Measurements from ENCODE around the gene SCO2. TPM values are rescaled to one million over a fixed set of nuclear protein-coding genes. Genes with fewer than 3 reads are reported as not detected.

The SCO2 gene, protein sequence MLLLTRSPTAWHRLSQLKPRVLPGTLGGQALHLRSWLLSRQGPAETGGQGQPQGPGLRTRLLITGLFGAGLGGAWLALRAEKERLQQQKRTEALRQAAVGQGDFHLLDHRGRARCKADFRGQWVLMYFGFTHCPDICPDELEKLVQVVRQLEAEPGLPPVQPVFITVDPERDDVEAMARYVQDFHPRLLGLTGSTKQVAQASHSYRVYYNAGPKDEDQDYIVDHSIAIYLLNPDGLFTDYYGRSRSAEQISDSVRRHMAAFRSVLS
- total RNA-seq: 3.7 and 13.6 TPM in 2 replicates

DNA sequence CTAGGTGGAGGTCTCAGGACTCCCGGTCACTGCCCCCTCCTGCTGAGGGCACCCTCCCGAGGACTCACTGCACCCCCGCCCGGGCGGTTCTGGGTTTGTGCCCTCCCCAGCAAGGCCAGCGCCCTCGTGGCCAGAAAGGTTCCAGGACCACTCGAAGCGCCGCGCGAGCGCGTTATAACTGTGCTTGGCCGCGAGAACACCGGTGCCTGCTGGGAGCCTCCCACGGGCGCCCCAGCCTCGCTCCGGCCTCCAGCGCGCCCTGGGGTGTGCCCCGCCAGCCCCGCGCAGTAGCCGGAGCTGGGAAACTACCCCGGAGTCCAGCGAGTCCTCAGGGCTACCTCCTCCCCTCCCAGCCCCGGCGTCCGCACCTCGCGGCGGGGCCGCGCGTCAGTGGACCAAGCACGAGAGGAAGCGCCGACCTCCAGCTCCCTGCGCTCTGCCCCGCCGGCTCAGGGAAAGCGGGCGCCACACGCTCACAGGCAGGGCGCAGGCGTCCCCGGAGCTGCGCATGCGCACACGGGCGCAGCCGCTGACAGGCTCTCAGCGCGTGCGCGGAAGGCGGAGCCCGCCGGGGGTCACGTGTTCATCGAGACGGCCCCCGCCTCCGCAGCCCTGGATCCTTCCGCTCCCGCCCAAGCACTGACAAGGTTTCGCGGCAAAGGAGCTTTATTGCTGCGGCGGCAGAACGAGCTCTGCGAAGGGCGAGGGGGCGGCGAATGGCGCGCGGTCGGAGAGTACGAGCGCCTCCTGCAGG is at the start of gene SCO2:
SCO2 (minus strand) TSS at position 495 of the 754 bp plus-strand sequence. CDS start 1,187 bp downstream, outside the sequence.

DNA sequence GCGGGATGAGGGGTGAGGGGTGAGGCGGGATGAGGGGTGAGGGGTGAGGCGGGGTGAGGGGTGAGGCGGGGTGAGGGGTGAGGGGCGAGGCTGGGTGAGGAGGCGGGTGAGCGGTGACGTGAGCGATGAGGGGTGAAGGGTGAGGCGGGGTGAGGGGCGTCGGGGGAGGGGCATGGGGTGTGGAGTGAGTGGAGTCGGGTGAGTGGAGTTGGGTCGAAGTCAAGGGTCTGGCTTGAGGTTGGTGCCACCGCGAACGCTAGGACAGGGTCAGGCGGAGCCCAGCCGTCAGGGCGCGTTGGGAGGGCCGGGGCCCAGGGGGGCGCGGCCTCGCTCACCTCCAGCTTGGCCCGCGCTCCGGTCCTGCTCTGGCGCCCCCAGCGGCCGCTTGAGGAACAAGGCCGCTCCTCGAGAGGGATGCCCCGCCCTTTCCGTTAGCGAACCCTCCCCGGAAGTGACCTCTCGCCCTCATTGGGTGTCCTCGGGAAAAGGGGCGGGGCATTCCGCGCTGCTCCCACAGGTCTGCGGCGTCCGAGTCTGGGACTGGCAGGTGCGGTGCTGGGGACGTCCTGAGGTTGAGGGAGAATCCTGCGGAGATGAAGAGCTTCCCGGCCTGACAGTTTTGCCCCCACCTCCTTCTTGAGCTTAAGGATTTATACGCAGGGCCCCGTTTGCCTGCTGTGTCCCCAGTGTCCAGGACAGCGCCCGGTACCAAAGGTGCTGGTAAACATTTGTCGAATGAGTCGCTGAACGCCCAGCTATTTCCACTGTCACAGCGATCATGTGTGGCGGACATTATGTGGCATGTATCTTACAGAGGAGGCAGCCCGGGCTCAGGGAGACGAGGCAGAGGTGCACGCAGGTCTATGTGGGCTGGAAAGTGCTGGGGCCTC is 37.4 kb upstream of the SCO2 start, which contains the start of gene SYCE3:
SYCE3 (minus strand) TSS at position 397 of the 890 bp plus-strand sequence. CDS start 6,514 bp downstream, outside the sequence.

DNA sequence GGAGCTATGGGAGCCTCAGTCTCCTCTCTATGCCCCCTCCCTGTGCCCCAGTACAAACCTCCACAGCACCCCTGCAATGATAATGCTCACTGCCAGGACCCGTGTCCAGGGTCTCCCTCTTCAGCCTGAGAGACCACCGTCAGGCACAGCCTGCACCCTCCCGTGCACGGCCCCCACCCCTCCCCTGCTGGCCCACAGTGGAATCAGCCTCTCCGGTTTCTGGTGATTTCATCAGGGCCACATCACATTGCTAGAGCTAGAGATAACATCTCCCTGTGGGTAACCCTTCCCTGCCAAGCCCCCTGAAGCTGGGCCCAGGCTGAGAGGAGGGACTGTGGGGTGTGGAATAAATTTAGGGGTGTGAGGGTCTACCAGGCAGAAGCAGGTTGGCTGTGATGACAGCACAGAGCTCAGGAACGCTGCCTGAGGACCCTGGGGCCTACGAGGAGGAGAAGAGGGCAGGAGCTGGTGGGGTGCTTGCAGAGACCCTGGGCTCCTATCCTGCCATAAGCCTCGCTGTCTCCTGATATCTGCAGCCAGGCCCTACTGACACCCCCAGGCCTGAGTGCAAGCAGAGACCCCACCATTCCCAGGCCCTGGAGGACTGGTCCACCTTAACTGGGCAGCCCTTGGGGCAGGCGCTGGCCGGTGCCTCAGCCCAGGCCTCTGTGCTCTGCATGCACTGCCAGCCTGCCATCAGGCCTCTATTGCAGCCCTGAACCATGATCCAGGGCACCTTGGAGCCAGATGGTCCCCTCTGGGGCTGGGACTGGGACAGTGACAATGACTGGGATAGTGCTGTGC is 20.3 kb upstream of the SCO2 start, which contains the start of gene KLHDC7B:
KLHDC7B (plus strand) TSS at position 378 of the 804 bp plus-strand sequence; CDS start at position 723, 345 bp downstream.

DNA sequence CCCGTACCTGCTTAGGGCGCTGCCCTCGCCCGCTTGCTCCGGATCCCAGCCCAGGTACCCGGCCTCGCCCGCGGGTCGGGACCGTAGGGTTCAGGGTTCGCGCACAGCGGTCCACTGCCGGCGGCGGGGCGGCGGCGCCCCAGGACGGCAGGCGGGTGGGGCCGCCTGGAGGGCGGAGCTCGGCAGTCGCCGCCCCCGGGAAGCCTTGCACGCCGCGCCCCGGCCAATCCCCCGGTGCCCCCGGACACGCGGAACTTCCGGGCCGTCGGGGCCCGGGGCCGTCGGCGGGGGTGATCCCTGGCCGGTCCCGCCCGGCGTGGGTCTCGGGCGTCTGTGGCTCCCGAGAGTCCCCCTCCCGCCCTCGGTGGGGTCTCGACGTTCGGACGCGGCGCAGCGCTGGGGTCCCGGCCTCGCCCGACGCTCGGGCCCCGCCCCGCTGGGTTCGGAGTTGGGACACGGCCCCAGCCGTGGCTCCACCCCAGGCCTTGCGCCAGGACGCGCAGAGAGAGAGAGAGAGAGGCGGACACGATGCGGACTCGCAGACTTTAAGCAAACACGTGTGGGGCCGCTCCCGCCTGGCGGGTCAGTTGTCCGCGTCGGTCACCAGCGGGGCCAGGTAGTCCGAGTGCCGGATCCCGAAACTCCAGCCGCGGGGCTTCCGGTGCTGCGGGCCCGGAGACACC is 4.6 kb upstream of the SCO2 start, which contains the start of gene TYMP:
TYMP (minus strand) TSS at position 116 of the 683 bp plus-strand sequence. CDS start 303 bp downstream, outside the sequence.

DNA sequence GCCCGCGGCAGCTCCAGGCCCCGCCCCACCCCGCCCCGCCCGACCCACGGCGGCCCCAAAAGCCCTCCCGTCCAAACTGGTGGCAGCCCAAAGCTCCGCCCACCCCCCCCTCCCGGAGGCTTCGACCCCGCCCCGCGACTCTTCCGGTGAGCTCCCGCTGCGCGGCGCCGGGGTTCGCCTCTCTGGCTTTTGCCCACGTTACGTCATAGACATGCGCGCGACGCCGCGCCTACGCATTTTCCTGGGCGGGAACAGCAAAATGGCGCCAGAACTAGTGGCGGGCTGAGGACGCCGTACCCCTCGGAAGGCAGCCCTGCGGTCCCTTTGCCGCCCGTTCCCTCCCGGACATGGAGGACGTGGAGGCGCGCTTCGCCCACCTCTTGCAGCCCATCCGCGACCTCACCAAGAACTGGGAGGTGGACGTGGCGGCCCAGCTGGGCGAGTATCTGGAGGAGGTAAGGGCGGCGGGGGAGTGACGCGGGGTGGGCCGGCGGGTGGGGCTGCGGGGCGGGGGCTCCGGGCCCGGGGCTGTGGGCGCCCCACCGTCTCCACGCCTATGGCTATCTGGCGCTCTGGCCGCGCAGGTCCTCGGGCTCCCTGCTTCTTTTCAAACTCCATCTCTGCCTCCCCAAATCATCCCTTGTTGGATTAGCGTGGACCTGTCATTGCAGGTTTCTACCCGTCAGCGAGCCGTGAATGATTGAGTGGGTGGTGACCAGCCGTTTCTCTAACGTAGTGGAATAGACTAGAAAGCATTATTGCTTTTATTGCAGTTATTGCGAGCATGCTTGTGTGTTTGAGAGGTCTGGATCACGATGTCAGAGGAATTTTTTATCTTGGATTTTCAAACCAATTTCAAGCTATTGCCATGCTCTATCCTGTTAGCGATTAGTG is 17.2 kb downstream of the SCO2 start, which contains the start of gene NCAPH2:
NCAPH2 (plus strand) TSS at position 234 of the 894 bp plus-strand sequence; CDS start at position 348, 114 bp downstream.

DNA sequence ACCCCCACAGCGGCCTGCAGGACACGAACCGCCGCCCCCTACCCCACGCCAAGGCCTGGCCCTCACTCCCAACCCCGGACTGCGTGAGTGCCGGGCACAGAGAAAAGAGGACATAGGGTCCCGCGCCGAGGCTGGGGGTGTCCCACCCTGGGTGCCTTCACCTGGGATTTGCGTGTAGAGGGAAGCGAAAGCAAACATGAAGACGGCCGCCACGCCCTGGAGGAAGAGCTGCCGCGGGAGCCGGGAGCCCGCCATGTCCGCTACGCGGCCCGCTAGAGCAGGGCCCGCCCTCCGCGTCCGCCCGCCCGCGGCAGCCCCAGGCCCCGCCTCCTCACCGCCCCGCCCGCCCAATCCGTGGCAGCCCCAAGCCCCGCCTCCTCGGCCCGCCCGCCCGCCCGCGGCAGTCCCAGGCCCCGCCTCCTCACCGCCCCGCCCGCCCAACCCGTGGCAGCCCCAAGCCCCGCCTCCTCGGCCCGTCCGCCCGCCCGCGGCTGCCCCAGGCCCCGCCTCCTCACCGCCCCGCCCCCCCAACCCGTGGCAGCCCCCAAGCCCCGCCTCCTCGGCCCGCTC is 17.9 kb downstream of the SCO2 start, which contains the start of gene LMF2:
LMF2 (minus strand) TSS at position 282 of the 570 bp plus-strand sequence; CDS start at position 255, 27 bp downstream.

DNA sequence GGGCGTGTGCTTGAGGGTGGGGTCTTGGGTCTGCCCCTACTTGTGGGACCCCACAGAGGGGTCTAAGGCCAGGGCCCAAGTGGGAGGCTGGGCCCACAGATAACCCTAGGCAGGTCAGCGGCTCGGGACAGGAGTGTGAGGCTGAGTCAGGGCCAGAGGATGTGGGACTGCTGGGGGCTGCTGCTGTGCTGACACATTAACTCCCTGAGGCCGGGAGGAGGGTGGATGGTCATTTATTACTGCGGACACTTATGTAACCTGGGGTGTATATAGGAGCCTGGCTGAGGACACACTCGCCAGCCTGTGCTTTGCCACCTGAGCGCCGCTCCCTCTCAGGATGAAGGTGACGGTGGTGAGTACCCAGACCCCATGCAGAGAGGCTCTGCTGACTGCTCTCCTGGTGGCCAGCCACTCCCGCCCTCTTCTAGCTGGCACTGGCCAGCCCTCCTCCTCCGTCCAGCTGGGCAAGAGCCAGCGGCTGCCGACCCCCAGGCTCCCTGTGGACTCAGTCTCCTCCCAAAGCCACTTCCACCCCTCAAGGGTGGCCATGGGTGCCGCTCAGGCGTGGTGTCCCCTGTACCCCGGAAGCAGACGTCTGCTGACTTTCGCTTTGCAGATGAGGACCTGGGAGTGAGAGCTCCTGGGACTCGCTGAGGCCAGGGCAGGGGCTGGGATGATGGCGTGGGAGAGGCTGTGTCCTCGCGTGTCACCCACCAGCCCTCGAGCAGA is 38.7 kb downstream of the SCO2 start, which contains the start of gene MIOX:
MIOX (plus strand) TSS at position 299 of the 729 bp plus-strand sequence; CDS start at position 338, 39 bp downstream.

DNA sequence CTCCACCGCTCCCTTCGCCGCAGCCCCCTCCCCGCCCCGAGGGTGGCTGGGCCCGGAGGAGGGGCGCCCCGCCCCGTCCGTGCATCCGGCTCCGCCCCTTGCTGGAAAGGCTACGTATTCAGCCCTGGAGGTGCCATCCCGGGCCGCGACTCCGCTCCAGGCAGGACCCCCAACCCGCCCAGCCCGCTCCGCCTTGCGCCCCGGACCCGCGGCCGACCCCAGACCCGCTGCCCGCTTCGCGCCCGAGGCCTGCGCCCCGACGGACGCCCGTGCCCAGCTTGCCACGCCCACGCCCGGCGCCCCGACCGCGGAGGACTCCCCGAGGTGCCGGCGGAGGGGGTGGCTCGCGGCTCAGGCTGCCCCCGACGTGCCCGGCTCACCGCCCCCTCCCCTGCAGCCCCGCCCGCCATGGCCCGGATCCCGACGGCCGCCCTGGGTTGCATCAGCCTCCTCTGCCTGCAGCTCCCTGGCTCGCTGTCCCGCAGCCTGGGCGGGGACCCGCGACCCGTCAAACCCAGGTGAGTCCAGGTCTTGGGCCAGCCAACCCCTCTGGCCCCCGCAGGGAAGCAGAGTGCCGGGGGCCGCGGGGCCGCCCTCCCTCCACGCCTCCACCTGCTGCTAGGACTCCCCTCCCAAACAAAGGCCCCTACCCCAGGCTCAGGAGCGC is 43.8 kb downstream of the SCO2 start, which contains the start of gene ADM2:
ADM2 (plus strand) TSS at position 104 of the 667 bp plus-strand sequence; CDS start at position 409, 305 bp downstream.

DNA sequence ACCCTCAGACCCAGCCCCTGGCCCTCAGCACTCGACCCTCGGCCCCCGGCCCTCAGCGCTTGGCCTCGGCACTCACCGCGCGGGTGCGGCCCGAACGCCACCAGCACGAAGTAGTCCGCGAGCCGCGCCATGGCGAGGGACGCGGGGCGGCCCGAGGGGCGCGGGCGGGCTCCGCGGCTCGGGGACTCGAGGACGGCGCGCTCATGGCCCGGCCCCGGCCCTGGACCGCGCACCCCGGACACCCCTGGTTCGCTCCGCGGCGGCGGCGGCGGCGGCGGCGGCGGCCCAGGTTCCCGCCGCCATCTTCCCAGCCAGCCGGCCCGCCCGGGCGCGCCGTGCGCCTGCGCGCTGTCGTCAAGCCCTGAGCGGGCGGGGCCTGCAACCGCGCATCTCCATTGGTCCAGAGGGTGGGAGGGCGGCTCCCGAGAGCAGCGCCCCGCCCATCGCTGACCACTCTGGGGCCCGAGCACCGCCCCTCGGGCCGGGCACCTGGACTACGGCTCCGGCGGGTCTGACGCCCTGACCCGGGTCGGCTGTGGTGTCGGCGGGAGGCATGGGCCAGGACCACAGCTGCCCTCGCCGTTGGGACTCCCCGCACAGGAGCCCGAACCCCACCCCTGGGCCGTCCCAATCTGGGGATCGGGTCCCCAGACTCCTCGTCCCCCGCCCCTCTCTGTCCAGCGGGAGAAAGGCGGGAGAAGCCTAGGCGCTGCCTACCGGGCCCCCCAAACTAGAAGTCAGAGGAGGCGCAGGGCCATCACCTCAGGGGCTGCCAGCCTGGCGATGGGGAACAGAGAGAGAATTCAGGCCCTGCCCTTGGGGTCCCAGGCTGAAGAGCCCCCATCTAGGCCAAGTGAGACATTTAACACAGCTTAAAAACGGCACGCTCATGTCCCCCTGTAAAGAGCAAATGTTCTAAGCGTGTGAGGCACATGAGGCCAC is 50.4 kb downstream of the SCO2 start, which contains the start of gene SBF1:
SBF1 (minus strand) TSS at position 326 of the 942 bp plus-strand sequence; CDS start at position 131, 195 bp downstream.

Other genes starting within 250 kb of the SCO2 start
- 68.6 and 71.5 TPM in 2 replicates for gene PLXNB2, start 218.0 kb downstream of the SCO2 start, total RNA-seq
- 3.0 and 3.4 TPM in 2 replicates for gene DENND6B, start 198.6 kb downstream of the SCO2 start, total RNA-seq
- 39.8 and 41.1 TPM in 2 replicates for gene PPP6R2, start 182.3 kb downstream of the SCO2 start, total RNA-seq
- gene SBF1, start 50.6 kb downstream of the SCO2 start, total RNA-seq: 47.4 and 50.8 TPM in 2 replicates
- 0.64 and 0.87 TPM in 2 replicates for gene ADM2, start 44.1 kb downstream of the SCO2 start, total RNA-seq
- gene MIOX, start 38.7 kb downstream of the SCO2 start, total RNA-seq: not detected in 2 replicates
- gene LMF2, start 17.9 kb downstream of the SCO2 start, total RNA-seq: 78.3 and 88.4 TPM in 2 replicates
- 63.0 and 70.5 TPM in 2 replicates for gene NCAPH2, start 17.4 kb downstream of the SCO2 start, total RNA-seq
- 27.3 and 32.5 TPM in 2 replicates for gene TYMP, start 4.4 kb upstream of the SCO2 start, total RNA-seq
- gene KLHDC7B, start 20.3 kb upstream of the SCO2 start, total RNA-seq: not detected in 2 replicates
- not detected in 2 replicates for gene SYCE3, start 37.3 kb upstream of the SCO2 start, total RNA-seq
- gene CPT1B, start 52.8 kb upstream of the SCO2 start, total RNA-seq: 0.60 and 1.5 TPM in 2 replicates
- gene CHKB, start 57.3 kb upstream of the SCO2 start, total RNA-seq: 25.7 and 26.6 TPM in 2 replicates
- 0.07 and 0.34 TPM in 2 replicates for gene MAPK8IP2, start 75.2 kb upstream of the SCO2 start, total RNA-seq
- gene ARSA, start 102.6 kb upstream of the SCO2 start, total RNA-seq: 25.1 and 27.9 TPM in 2 replicates
- gene SHANK3, start 147.2 kb upstream of the SCO2 start, total RNA-seq: 27.8 and 32.5 TPM in 2 replicates
- 0.40 TPM in 1 of 2 replicates, not detected in the other for gene ACR, start 212.6 kb upstream of the SCO2 start, total RNA-seq